GM23248 (cell line): ENCODE results near the gene STOML2. TPM values are rescaled to one million over a fixed set of nuclear protein-coding genes. Genes with fewer than 3 reads are reported as not detected.

ENCODE experiments used
- DNase-seq: peaks from one replicate; pipeline ENCODE4 v3.0.0-alpha.2; 2015
- H2AFZ ChIP-seq: fragments of 200-600 bp; sonication (generic); 2 replicates; pipeline ENCODE4 v1.6.1; 2016; ENCODE audit warnings: antibody characterized with exemption
- H3F3A ChIP-seq: fragments of 200-600 bp; sonication (generic); 2 replicates; pipeline ENCODE4 v1.6.1; 2016; ENCODE audit warnings: mild to moderate bottlenecking, antibody characterized with exemption, mixed run types; ENCODE audit not compliant: insufficient read depth
- H3K27ac ChIP-seq: fragments of 200-600 bp; sonication (generic); 2 replicates; pipeline ENCODE4 v1.5.1; 2016; ENCODE audit warnings: mild to moderate bottlenecking
- H3K27me3 ChIP-seq: fragments of 200-600 bp; sonication (generic); replicated peaks from 2 replicates; pipeline ENCODE4 v1.6.1; 2016; ENCODE audit warnings: mild to moderate bottlenecking; ENCODE audit not compliant: insufficient read depth
- H3K36me3 ChIP-seq: fragments of 200-600 bp; sonication (generic); 2 replicates; pipeline ENCODE4 v1.6.1; 2016; ENCODE audit warnings: low read depth, mild to moderate bottlenecking
- H3K4me1 ChIP-seq: fragments of 200-600 bp; sonication (generic); 2 replicates; pipeline ENCODE4 v1.6.1; 2016; ENCODE audit warnings: mild to moderate bottlenecking; ENCODE audit not compliant: insufficient read depth
- H3K4me2 ChIP-seq: fragments of 200-600 bp; sonication (generic); one replicate; pipeline ENCODE4 v1.6.1; 2016; ENCODE audit warnings: mild to moderate bottlenecking; ENCODE audit not compliant: unreplicated experiment
- H3K4me3 ChIP-seq: fragments of 200-600 bp; sonication (generic); 2 replicates; pipeline ENCODE4 v1.5.1; 2016; ENCODE audit warnings: mild to moderate bottlenecking
- H3K79me2 ChIP-seq: fragments of 200-600 bp; sonication (generic); 2 replicates; pipeline ENCODE4 v1.6.1; 2016; ENCODE audit warnings: mild to moderate bottlenecking; ENCODE audit not compliant: insufficient read depth
- H3K9ac ChIP-seq: fragments of 200-600 bp; sonication (generic); 2 replicates; pipeline ENCODE4 v1.6.1; 2016; ENCODE audit warnings: mild to moderate bottlenecking
- H3K9me2 ChIP-seq: fragments of 200-600 bp; sonication (generic); 2 replicates; pipeline ENCODE4 v1.6.1; 2016; ENCODE audit warnings: mixed run types, mild to moderate bottlenecking, moderate library complexity; ENCODE audit not compliant: insufficient read depth
- H3K9me3 ChIP-seq: fragments of 200-600 bp; sonication (generic); one replicate; pipeline ENCODE4 v1.6.1; 2017; ENCODE audit warnings: low read depth
- H4K20me1 ChIP-seq: fragments of 200-600 bp; sonication (generic); 2 replicates; pipeline ENCODE4 v1.6.0; 2016; ENCODE audit not compliant: insufficient read depth
- EZH2 ChIP-seq: fragments of 200-600 bp; sonication (generic); IDR thresholded peaks from 2 replicates; pipeline ENCODE4 v1.6.1; 2018; ENCODE audit warnings: antibody characterized with exemption, mild to moderate bottlenecking; ENCODE audit not compliant: insufficient read depth, poor library complexity, severe bottlenecking
- EZH2phosphoT487 ChIP-seq: fragments of 200-600 bp; sonication (generic); IDR thresholded peaks from 2 replicates; pipeline ENCODE4 v1.6.1; 2018; ENCODE audit warnings: antibody characterized with exemption, moderate library complexity, mild to moderate bottlenecking, low read depth; ENCODE audit not compliant: insufficient read depth
- WGBS, 2 experiments: methylation state at CpG; one replicate each; pipeline ENCODE4 v1.1.6; 2015 to 2017; ENCODE audit warnings: low lambda C conversion rate in 2 of 2, low coverage in 1 of 2; ENCODE audit errors: missing lambda C conversion rate in 2 of 2; 5-methylcytosine and 5-hydroxymethylcytosine counted together
- in situ Hi-C: fragments of 300-500 bp; cut with MboI; formaldehyde crosslinking; loops from 2 replicates; pipeline ENCODE4 v1.15.0; 2020
- polyA plus RNA-seq: library from polyadenylated mRNA; unstranded; fragments of >200 nt; fragmentation: Nextera tagmentation; extraction: Ambion mirVana; gene quantifications from 2 replicates; pipeline ENCODE4 v1.2.1, GENCODE V29; 2016
- total RNA-seq: library from RNA; depleted of rRNA; stranded (reverse); fragments of >200 nt; shearing (Covaris generic); gene quantifications from 2 replicates; pipeline ENCODE4 v1.2.3, GENCODE V29; 2014

Gene STOML2
- total and polyA plus RNA-seq, 2 experiments from 2014 or later, result 120 to 124 TPM

- in situ Hi-C loops, result no loop called here
- no peaks in the 10 kb centered on the region for H3K27me3 ChIP-seq
- H3K9ac ChIP-seq, result no peak overlapping the region
- no peak overlapping the region for H2AFZ ChIP-seq
- H3K9me2 ChIP-seq, result no peaks in the 10 kb centered on the region
- H3K79me2 ChIP-seq, result peaks cover 80% of the 10 kb centered on the region
- H3K27ac ChIP-seq, result no peak overlapping the region
- no peak for DNase-seq
- 86 to 90% methylated on average over 10 of the region's 10 CpGs for WGBS, 2 experiments
- H3K36me3 ChIP-seq, result peaks cover 97% of the 10 kb centered on the region
- H3K4me2 ChIP-seq, result no peak overlapping the region
- H3K4me1 ChIP-seq, result no peaks in the 10 kb centered on the region
- H3K4me3 ChIP-seq, result no peak overlapping the region
- no peaks in the 10 kb centered on the region for H3K9me3 ChIP-seq
- H3F3A ChIP-seq, result peaks cover 59% of the 10 kb centered on the region
- TF ChIP-seq EZH2 (no peak), EZH2phosphoT487 (no peak)
- H4K20me1 ChIP-seq, result no peaks in the 10 kb centered on the region; the same call in 1 of the 2 replicates
Measured at GRCh38 chr9:35059438-35059837, 43.5 kb downstream of the STOML2 start.

DNA sequence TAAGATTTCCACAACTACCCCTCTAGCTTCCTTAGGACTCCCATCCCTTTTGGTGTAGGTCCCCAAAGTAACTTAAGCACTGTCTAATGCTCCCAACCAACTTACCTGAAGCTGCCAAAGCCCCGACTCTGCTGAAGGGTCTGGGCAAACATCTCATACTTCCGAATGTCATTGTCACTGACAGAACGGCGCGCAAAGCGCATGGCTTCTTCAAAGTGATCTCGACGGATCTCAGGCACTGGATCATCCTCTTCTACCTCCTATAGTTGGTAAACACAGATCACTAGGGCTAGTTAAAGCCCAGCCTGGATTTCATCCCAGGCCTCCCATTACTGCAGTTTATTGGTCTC is 45.7 kb downstream of the STOML2 start:
- 98 to 99% methylated on average over 8 of the region's 8 CpGs for whole genome bisulfite sequencing, 2 experiments
- Histone ChIP-seq H3F3A (peaks cover 68% of the 10 kb centered on the region), H4K20me1 (no peaks in the 10 kb centered on the region; the same call in 1 of the 2 replicates), H3K4me2 (no peak overlapping the region), H3K27me3 (no peaks in the 10 kb centered on the region), H3K79me2 (peaks cover 67% of the 10 kb centered on the region), H3K27ac (no peak overlapping the region), H3K9me2 (no peaks in the 10 kb centered on the region), H3K4me3 (no peak overlapping the region), H3K9me3 (no peaks in the 10 kb centered on the region), H3K4me1 (no peaks in the 10 kb centered on the region), H3K36me3 (peaks cover 82% of the 10 kb centered on the region), H3K9ac (no peak overlapping the region), H2AFZ (no peak overlapping the region)
- no peak for DNase-seq
- in situ Hi-C loops, result no loop called here
- TF ChIP-seq EZH2phosphoT487 (no peak), EZH2 (no peak)

- Histone ChIP-seq H2AFZ (no peak overlapping the region), H3K79me2 (peaks cover 61% of the 10 kb centered on the region), H3K4me2 (no peak overlapping the region), H3K4me3 (no peak overlapping the region), H3K27me3 (no peaks in the 10 kb centered on the region), H3K27ac (no peak overlapping the region), H3K9me2 (no peaks in the 10 kb centered on the region), H3F3A (peaks cover 68% of the 10 kb centered on the region), H3K9me3 (no peaks in the 10 kb centered on the region), H3K36me3 (peaks cover 82% of the 10 kb centered on the region), H3K4me1 (no peaks in the 10 kb centered on the region), H4K20me1 (no peaks in the 10 kb centered on the region; the same call in 1 of the 2 replicates), H3K9ac (no peak overlapping the region)
- in situ Hi-C loops, result no loop called here
- no peak for DNase-seq
- TF ChIP-seq EZH2phosphoT487 (no peak), EZH2 (no peak)
- 93 to 95% methylated on average over 9 of the region's 9 CpGs for WGBS, 2 experiments
Measured at GRCh38 chr9:35056571-35057270, 46.2 kb downstream of the STOML2 start.

GRCh38 chr9:35054871-35055644 is 47.9 kb downstream of the STOML2 start:
- Histone ChIP-seq H3K4me2 (no peak overlapping the region), H3K9me2 (no peaks in the 10 kb centered on the region), H3K4me1 (no peaks in the 10 kb centered on the region), H3K9ac (no peak overlapping the region), H4K20me1 (no peaks in the 10 kb centered on the region), H3K4me3 (no peak overlapping the region), H3K27me3 (no peaks in the 10 kb centered on the region), H3K36me3 (peaks cover 75% of the 10 kb centered on the region), H2AFZ (no peak overlapping the region), H3K79me2 (peaks cover 48% of the 10 kb centered on the region), H3K27ac (no peak overlapping the region), H3K9me3 (no peaks in the 10 kb centered on the region), H3F3A (peaks cover 56% of the 10 kb centered on the region)
- in situ Hi-C loops, result no loop called here
- no peak for DNase-seq
- WGBS, 2 experiments, result 93% methylated on average over 14 of the region's 14 CpGs
- no peak for TF ChIP-seq EZH2
- no peak for TF ChIP-seq EZH2phosphoT487
